DOHH2 (cell line): ENCODE measurements around the gene SP6.

ENCODE experiments used
- H3F3A ChIP-seq: fragments of 200-600 bp; sonication (generic), shearing (Covaris generic); 2 replicates; pipeline ENCODE4 v1.6.0; 2016; ENCODE audit warnings: antibody characterized with exemption, mild to moderate bottlenecking; ENCODE audit not compliant: control insufficient read depth, insufficient read depth
- H3K27ac ChIP-seq: fragments of 200-600 bp; sonication (generic); 2 replicates; pipeline ENCODE4 v1.5.1; 2014; ENCODE audit warnings: low read depth, mild to moderate bottlenecking, low read length, moderate library complexity
- H3K27me3 ChIP-seq: fragments of 200-600 bp; sonication (generic); 2 replicates; pipeline ENCODE4 v1.6.1; 2014; ENCODE audit warnings: mild to moderate bottlenecking, low read length, mixed read lengths; ENCODE audit not compliant: control insufficient read depth
- H3K36me3 ChIP-seq: fragments of 200-600 bp; sonication (generic); 2 replicates; pipeline ENCODE4 v1.6.1; 2014; ENCODE audit warnings: mild to moderate bottlenecking, low read length, moderate library complexity, mixed read lengths; ENCODE audit not compliant: control insufficient read depth
- H3K4me1 ChIP-seq: fragments of 200-600 bp; sonication (generic); 2 replicates; pipeline ENCODE4 v1.6.1; 2014; ENCODE audit warnings: mild to moderate bottlenecking, low read length, mixed read lengths; ENCODE audit not compliant: control insufficient read depth
- H3K4me2 ChIP-seq: fragments of 200-600 bp; sonication (generic); 2 replicates; pipeline ENCODE4 v1.6.0; 2014; ENCODE audit warnings: mild to moderate bottlenecking, low read length, moderate library complexity
- H3K4me3 ChIP-seq: fragments of 200-600 bp; sonication (generic); 2 replicates; pipeline ENCODE4 v1.5.1; 2014; ENCODE audit warnings: mild to moderate bottlenecking, low read length, mixed read lengths
- H3K79me2 ChIP-seq: fragments of 200-600 bp; sonication (generic); 2 replicates; pipeline ENCODE4 v1.6.1; 2014; ENCODE audit warnings: mild to moderate bottlenecking, low read length, mixed read lengths; ENCODE audit not compliant: control insufficient read depth
- H3K9me2 ChIP-seq: fragments of 200-600 bp; sonication (generic); replicated peaks from 2 replicates; pipeline ENCODE4 v1.6.1; 2014; ENCODE audit warnings: mild to moderate bottlenecking, low read length, mixed read lengths; ENCODE audit not compliant: control insufficient read depth
- H3K9me3 ChIP-seq: fragments of 200-600 bp; sonication (generic); 2 replicates; pipeline ENCODE4 v1.6.1; 2014; ENCODE audit warnings: antibody characterized with exemption, low read length, mixed read lengths; ENCODE audit not compliant: control insufficient read depth, insufficient read depth
- H4K20me1 ChIP-seq: fragments of 200-600 bp; sonication (generic); 2 replicates; pipeline ENCODE4 v1.6.0; 2014; ENCODE audit warnings: low read depth, mild to moderate bottlenecking, antibody characterized with exemption, low read length, moderate library complexity; ENCODE audit not compliant: control insufficient read depth, insufficient read depth
- CTCF ChIP-seq: fragments of 200-600 bp; sonication (generic); IDR thresholded peaks from one replicate; pipeline ENCODE4 v1.5.1; 2014; ENCODE audit warnings: antibody characterized with exemption, mild to moderate bottlenecking, low read depth, low read length; ENCODE audit not compliant: poor library complexity, severe bottlenecking
- EZH2phosphoT487 ChIP-seq: fragments of 200-600 bp; sonication (generic); IDR thresholded peaks from 2 replicates; pipeline ENCODE4 v1.6.1; 2017; ENCODE audit warnings: borderline replicate concordance, mild to moderate bottlenecking, antibody characterized with exemption, low read length, moderate library complexity, mixed read lengths

Gene SP6

GRCh38 chr17:47802341-47803022, 48.5 kb downstream of the SP6 start:
- peaks cover 8% of the 10 kb centered on the region; the same call in 1 of the 2 replicates for H3K27me3 ChIP-seq
- H3F3A ChIP-seq = no peaks in the 10 kb centered on the region
- H4K20me1 ChIP-seq = no peaks in the 10 kb centered on the region
- no peaks in the 10 kb centered on the region for H3K4me1 ChIP-seq
- H3K4me3 ChIP-seq = no peak overlapping the region
- no peaks in the 10 kb centered on the region for H3K9me3 ChIP-seq
- TF ChIP-seq EZH2phosphoT487 (no peak), CTCF (peak; percentile 73)
- H3K79me2 ChIP-seq = no peaks in the 10 kb centered on the region
- peaks cover 2% of the 10 kb centered on the region; the same call in 1 of the 2 replicates for H3K36me3 ChIP-seq
- no peaks in the 10 kb centered on the region for H3K9me2 ChIP-seq
- H3K4me2 ChIP-seq = no peak overlapping the region
- H3K27ac ChIP-seq = no peak overlapping the region

GRCh38 chr17:47801906-47802305, 49.1 kb downstream of the SP6 start:
- Histone ChIP-seq H3K9me3 (no peaks in the 10 kb centered on the region), H3K27ac (no peak overlapping the region), H4K20me1 (no peaks in the 10 kb centered on the region), H3K4me3 (no peak overlapping the region), H3F3A (no peaks in the 10 kb centered on the region), H3K27me3 (peaks cover 8% of the 10 kb centered on the region; the same call in 1 of the 2 replicates), H3K4me2 (no peak overlapping the region), H3K9me2 (no peaks in the 10 kb centered on the region), H3K79me2 (no peaks in the 10 kb centered on the region), H3K36me3 (no peaks in the 10 kb centered on the region), H3K4me1 (no peaks in the 10 kb centered on the region)
- TF ChIP-seq EZH2phosphoT487 = no peak
- TF ChIP-seq CTCF = no peak

- no peak overlapping the region for H3K4me2 ChIP-seq
- no peaks in the 10 kb centered on the region for H3K36me3 ChIP-seq
- H3K79me2 ChIP-seq = no peaks in the 10 kb centered on the region
- no peaks in the 10 kb centered on the region for H3K9me3 ChIP-seq
- H3K27ac ChIP-seq = no peak overlapping the region
- no peaks in the 10 kb centered on the region for H3K4me1 ChIP-seq
- H3K9me2 ChIP-seq = no peaks in the 10 kb centered on the region
- H4K20me1 ChIP-seq = no peaks in the 10 kb centered on the region
- no peaks in the 10 kb centered on the region for H3F3A ChIP-seq
- peaks cover 8% of the 10 kb centered on the region; the same call in 1 of the 2 replicates for H3K27me3 ChIP-seq
- H3K4me3 ChIP-seq = no peak overlapping the region
- TF ChIP-seq CTCF = no peak
- TF ChIP-seq EZH2phosphoT487 = no peak
Measured at GRCh38 chr17:47801176-47801765, 49.7 kb downstream of the SP6 start.
